ENCODE results near the gene DNAL1. TPM values are rescaled to one million over a fixed set of nuclear protein-coding genes. Genes with fewer than 3 reads are reported as not detected.
"Not testable (repeated sequence)": the region's sequence is repeated elsewhere in the genome, so short reads cannot be mapped to it uniquely, and the experiment has no call there.

DNAL1 gene
- total RNA-seq, 1 experiment from 2014 or later: 14.3 TPM

- CTCF ChIA-PET: no interaction called here
Observed at GRCh38 chr14:73696466-73697400, 51.9 kb downstream of the DNAL1 start.

GRCh38 chr14:73700325-73700724 lies 55.5 kb downstream of the DNAL1 start:
- no peak for ATAC-seq
- Mint-ChIP-seq H3K4me3 (no peak overlapping the region), H3K4me1 (no peaks in the 10 kb centered on the region), H3K27ac (no peak overlapping the region), H3K36me3 (peaks cover 29% of the 10 kb centered on the region), H3K9me3 (peaks cover 19% of the 10 kb centered on the region), H3K27me3 (ENCODE audit: low read depth) (peaks cover 5% of the 10 kb centered on the region; the same call in 1 of the 2 replicates)
- no peak for DNase-seq (ENCODE audit: low spot score)
- POLR2A ChIA-PET: no interaction called here
- CTCF ChIA-PET: no interaction called here
- no peak for TF ChIP-seq IRF1 (CRISPR knock-in tag; IDR thresholded peaks at IDR 0.05)
- TF ChIP-seq PREB (CRISPR knock-in tag; IDR thresholded peaks at IDR 0.05; ENCODE audit: borderline replicate concordance): no peak
- no peak for TF ChIP-seq ATF3 (CRISPR knock-in tag; conservative IDR thresholded peaks at IDR 0.05)
- no peak for TF ChIP-seq ZMAT4 (CRISPR knock-in tag; IDR thresholded peaks at IDR 0.05)
- TF ChIP-seq AR (CRISPR knock-in tag; IDR thresholded peaks at IDR 0.05): no peak
- TF ChIP-seq ZSCAN18 (CRISPR knock-in tag; IDR thresholded peaks at IDR 0.05): no peak

More at GRCh38 chr14:73696466-73697400, 51.9 kb downstream of the DNAL1 start:
- H3K27ac Mint-ChIP-seq: no peak overlapping the region
- no peak overlapping the region for H3K4me3 Mint-ChIP-seq
- H3K4me1 Mint-ChIP-seq: no peaks in the 10 kb centered on the region
- no peaks in the 10 kb centered on the region; the same call in 1 of the 2 replicates for H3K27me3 Mint-ChIP-seq (ENCODE audit: low read depth)
- DNase-seq (ENCODE audit: low spot score): no peak
- POLR2A ChIA-PET: no interaction called here
- TF ChIP-seq ZNF671 (CRISPR knock-in tag; IDR thresholded peaks at IDR 0.05) (no peak), ZNF281 (CRISPR knock-in tag; IDR thresholded peaks at IDR 0.05) (no peak), PRDM15 (CRISPR knock-in tag; IDR thresholded peaks at IDR 0.05) (no peak), ETV6 (CRISPR knock-in tag; IDR thresholded peaks at IDR 0.05) (no peak), FOXJ3 (CRISPR knock-in tag; IDR thresholded peaks at IDR 0.05; ENCODE audit: borderline replicate concordance) (no peak)
- H3K36me3 Mint-ChIP-seq: peaks cover 6% of the 10 kb centered on the region; the same call in 1 of the 2 replicates
- no peaks in the 10 kb centered on the region for H3K9me3 Mint-ChIP-seq
- ATAC-seq: no peak

- Mint-ChIP-seq H3K4me1 (peaks cover 11% of the 10 kb centered on the region), H3K9me3 (peaks cover 19% of the 10 kb centered on the region), H3K36me3 (peaks cover 20% of the 10 kb centered on the region)
- H3K27me3 Mint-ChIP-seq (ENCODE audit: low read depth); H3K27ac Mint-ChIP-seq; CTCF ChIA-PET; ATAC-seq; DNase-seq (ENCODE audit: low spot score); POLR2A ChIA-PET; H3K4me3 Mint-ChIP-seq: not testable (repeated sequence)
Observed at GRCh38 chr14:73708076-73708475, 63.3 kb downstream of the DNAL1 start.
